GM18861 (cell line): ENCODE data around the gene ARHGEF26.
"Not testable (repeated sequence)": the region's sequence is repeated elsewhere in the genome, so short reads cannot be mapped to it uniquely, and the experiment has no call there.

ENCODE experiments used
- ATAC-seq: cut with Tn5 transposase; IDR thresholded peaks from one replicate; pipeline ENCODE4 v1.9.1; 2021; ENCODE audit not compliant: unreplicated experiment

Gene ARHGEF26, protein sequence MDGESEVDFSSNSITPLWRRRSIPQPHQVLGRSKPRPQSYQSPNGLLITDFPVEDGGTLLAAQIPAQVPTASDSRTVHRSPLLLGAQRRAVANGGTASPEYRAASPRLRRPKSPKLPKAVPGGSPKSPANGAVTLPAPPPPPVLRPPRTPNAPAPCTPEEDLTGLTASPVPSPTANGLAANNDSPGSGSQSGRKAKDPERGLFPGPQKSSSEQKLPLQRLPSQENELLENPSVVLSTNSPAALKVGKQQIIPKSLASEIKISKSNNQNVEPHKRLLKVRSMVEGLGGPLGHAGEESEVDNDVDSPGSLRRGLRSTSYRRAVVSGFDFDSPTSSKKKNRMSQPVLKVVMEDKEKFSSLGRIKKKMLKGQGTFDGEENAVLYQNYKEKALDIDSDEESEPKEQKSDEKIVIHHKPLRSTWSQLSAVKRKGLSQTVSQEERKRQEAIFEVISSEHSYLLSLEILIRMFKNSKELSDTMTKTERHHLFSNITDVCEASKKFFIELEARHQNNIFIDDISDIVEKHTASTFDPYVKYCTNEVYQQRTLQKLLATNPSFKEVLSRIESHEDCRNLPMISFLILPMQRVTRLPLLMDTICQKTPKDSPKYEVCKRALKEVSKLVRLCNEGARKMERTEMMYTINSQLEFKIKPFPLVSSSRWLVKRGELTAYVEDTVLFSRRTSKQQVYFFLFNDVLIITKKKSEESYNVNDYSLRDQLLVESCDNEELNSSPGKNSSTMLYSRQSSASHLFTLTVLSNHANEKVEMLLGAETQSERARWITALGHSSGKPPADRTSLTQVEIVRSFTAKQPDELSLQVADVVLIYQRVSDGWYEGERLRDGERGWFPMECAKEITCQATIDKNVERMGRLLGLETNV

DNA sequence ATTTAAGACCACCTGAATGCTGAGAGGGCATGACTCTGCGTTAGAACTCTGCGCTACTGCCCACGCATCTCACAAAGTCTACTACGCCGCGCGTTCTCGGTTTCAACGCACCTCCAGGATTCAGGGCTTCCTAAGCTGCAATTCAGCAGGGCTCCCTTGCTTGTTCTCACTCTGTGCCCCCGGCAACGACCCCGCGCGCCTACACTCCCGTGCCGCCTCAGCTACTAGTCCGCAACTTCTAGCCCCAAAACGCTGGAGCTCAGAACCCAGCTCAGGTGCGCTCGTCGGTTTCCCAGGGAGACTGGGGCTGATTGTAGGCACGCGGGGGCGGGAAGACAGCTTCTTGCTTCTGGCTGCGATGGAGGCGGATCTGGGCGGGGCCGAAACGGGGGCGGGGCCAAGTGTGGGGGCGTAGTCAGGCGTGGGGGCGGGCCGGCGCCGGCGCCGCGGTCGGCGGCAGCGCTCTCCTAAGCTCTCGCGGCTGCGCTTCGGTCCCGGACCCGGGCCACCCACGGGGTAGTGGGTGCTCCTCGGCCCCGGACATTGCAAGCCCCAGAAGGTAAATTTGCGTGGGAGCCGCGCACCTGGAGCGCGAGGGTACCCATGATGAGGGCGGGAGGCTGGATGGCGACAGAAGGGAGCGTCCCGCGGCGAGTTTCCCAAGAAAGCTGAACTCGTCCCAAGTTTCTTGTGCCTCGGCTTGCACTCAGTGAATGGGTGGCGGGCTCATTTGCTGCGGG is at the start of gene ARHGEF26:
TSS of gene ARHGEF26 (plus strand) at position 430 of the 740 bp plus-strand sequence. CDS start 603 bp downstream, outside the sequence.
- no peak for ATAC-seq

DNA sequence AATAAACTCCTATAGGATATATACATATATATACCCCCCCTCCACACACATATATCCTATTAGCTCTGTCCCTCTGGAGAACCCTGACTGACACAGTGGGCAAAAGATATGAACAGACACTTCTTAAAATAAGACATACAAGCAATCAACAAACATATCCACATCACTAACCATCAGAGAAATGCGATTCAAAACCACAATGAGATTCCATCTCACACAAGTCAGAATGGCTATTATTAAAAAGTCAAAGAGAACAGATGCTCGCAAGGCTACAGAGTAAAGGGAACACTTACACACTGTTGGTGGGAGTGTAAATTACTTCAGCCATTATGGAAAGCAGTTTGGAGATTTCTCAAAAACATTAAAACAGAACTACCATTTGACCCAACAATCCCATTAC is 46.2 kb upstream of the ARHGEF26 start:
- ATAC-seq: no peak

DNA sequence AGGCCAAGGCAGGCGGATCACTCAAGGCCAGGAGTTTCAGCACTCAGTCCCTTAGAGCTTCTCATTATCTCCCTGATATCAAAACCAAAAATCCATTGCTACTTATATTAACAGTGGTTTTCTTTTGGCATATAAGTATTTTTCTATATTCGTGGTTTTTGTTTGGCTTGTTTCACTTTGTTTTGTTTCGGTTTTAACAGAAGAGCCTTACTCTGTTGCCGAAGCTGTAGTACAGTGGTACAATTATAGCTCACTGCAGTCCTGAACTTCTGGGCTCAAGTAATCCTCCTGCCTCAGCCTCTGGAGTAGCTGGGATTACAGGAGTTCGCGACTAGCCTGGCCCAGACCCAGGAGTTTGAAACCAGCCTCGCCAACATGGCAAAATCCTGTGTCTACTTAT is 42.5 kb upstream of the ARHGEF26 start:
- ATAC-seq: no peak

DNA sequence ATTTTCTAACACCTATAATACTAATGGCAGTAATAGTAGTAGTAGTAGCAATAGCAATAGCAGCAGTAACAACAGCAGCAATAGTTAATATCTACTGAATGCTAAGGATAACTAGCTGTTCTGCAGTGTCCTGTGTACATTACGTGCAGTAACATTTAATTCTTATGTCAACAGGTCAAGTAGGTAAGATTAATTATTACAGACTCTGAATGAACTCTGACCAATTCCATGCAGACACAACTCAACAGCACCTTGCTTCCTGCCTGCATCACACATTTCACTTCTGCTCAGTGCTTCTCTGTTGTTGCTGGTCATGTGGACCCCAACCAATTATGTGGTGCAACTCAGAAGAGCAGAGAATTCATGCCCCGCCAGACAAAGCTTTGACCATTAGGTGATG is 39.9 kb upstream of the ARHGEF26 start:
- no peak for ATAC-seq

DNA sequence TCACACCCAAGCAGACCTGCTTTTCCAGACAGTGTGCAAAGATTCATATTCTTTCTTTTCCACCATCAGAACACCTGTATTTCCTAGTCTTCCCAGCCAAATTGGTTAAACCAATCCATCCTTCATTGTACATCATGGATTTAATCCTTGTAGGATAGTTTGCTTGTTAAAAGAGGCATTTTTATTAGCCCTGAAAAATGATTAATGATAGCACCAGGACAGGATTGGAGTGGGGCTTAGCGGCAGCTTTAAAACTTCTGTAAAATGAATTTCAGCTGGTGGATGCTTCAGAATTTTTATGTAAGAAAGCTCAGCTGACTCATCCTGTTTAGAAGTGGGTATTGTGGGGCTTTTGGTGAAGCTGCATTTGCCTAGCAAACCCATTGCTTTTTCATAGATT is 36.1 kb upstream of the ARHGEF26 start:
- ATAC-seq: no peak

DNA sequence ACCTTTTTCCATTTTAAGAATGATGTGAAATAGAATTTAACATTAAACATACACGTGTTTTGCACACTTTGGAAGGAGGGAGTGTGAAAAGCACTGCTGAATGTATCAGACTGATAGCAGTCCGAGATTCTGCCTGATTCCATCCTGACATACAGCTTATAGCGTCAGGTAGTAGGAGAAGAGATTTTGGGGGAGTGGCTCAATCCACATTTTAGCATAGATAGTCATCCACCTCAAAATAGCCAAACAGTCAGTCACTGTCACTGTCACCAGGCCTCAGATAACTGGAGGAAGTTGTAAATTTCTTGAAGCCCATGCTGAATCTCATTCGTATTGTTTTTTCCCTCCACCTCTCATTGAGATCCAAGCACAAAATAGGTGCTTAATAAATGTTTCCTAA is 35.4 kb upstream of the ARHGEF26 start:
- no peak for ATAC-seq

DNA sequence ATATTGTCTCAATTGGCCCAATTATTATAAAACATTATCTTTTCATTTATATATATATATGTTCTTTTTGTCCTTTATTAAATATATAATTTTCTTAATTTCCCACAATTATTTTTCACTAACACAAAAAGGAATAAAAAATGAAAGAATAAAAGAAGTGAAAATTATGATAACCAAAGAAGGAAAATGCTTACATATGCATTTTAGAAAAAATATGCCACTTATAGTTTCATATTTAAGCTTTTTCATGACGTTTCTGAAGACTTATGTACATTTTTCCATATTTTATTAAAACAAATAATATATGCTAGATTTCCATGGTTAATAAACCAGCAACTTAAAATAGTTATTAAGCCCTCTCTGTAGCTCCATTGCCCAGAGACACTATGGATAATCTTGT is 34.9 kb upstream of the ARHGEF26 start:
- ATAC-seq: no peak

DNA sequence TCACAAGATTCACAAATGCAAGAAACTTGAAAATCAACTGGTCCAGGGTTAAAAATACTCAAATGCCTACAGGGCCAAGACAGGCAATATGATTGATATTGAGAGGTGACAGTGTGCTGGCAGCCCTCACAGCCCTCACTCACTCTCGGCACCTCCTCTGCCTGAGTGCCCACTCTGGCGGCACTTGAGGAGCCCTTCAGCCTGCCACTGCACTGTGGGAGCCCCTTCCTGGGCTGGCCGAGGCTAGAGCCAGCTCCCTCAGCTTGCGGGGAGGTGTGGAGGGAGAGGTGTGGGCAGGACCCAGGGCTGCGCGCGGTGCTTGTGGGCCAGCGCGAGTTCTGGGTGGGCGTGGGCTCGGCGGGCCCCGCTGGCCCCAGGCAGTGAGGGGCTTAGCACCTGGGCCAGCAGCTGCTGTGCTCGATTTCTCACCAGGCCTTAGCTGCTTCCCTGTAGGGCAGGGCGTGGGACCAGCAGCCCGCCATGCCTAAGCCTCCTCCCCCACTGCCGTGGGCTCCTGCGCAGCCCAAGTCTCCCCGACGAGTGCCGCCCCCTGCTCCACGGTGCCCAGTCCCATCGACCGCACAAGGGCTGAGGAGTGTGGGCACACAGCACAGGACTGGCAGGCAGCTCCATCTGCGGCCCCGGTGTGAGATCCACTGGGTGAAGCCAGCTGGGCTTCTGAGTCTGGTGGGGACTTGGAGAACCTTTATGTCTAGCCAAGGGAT is 33.3 kb upstream of the ARHGEF26 start:
- ATAC-seq: not testable (repeated sequence)

DNA sequence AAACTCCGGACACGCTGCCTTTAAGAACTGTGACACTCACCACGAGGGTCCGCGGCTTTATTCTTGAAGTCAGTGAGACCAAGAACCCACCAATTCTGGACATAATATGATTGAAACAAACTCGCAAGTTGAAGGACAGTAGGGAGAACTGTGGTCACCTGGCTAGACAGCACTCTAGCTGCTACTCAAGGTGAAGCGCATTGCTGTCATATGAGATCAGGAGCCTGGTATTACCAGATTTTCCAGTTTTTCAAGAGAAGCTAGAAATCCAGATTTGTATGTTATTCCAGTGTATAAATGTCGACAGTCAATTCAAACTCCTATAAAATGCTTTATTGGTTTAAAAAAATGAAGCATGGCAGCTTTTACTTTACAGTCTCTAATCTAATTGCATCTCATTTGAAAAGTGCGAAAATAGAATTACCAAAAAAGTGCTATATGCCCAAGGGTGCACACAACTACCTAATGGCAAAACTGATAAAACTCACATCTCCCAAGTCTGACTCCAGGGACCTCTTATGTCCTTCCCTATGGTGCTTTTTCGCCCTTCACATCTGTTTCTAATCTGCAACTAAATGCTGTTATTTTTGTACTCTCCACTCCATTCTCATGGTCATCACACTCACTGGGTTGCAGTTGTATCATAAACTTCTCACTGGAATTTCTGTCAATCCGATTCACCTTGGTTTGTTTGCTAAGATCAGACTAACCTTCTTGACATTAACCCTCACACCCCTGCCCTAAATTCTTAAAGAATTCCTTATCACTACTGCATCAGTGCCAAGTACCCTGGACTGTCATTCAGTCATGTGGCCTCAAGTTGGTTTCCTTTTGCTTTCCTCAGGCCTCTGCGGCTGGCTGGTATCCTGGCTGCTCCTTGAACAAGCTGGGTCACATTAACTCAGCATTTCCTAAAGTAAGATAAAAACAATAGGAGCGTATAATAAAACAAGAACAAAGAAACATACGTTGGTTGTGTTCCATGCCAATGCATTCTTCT is 31.5 kb upstream of the ARHGEF26 start:
- no peak for ATAC-seq

DNA sequence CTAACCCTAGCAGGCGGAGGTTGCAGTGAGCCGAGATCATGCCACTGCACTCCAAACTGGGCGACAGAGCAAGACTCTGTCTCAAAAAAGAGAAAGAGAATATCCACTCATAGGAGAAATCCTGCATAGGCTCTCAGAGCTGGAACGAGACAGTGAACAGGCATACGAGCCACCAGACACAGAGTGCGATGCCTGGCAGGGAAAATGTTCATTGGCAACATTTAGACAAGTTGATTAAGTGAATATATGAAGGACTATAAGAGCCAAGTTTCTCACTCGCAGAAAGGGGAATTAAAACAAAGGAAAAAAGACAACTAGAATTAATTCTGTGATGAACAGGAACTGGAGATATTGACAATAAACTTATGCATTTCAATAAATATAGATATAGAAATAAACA is 27.1 kb upstream of the ARHGEF26 start:
- ATAC-seq: no peak

DNA sequence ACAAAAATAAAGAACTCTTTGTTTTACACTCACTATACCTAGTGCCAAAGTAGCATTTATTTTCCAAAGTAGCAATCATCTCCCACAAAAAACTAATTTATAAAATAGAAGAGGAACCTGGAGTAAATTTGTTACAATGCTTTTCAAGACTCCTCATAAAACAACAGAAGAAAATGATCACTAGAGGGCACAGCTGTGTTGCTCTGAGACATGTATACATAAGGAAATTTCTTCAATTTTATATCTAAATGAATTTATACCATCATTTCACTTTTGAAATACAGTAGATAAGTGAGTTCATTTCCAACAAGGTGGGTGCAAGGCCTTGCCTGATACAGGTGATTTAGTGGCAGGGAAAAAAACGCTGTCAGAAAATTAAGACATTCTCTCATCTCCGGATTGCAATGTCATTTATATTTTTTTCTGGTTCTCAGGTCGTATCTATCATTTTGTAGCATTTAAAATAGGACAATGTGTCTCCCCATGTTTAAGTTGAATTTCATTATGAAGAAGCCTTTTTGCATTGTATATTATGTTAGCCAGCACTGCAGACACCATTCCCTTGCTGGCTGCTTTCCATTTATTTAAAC is 25.3 kb upstream of the ARHGEF26 start:
- ATAC-seq: no peak

DNA sequence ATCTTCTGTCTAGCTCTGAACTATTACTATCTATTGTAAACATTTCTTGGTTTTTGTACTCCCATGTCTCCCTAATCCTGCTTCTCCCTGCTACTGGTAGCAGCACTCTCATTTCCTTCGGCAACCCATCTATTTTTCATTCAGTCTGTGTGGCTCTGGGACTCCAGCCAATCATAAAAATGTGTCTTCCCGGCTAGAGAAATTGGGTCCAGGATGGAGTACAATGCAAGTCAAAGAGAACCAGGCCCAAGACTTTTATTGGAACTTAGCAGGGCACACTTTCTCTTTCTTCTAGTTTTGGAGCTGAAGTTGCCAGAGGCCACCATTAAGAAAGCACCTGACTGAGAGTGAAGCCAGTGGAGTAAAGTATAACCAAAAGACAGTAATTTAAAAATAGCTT is 22.8 kb upstream of the ARHGEF26 start:
- no peak for ATAC-seq

DNA sequence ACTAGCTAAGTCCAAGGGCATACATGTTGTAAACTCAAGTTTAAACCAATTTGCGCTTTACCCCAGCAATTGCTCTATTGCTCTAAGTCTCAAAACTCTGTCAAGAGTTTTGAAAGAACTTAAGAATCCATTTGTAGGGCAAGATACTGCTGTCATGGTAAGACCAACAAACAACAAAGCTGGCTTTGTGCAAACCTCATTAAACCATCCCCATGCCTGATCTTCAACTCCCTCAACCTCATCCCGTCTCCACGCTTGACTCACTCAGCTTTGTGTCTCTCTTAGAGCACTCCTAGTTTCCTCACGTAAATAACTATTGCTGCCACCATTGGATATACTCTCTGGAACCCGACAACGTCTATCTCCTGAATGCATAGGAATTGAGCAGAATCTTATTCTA is 20.6 kb upstream of the ARHGEF26 start:
- no peak for ATAC-seq

DNA sequence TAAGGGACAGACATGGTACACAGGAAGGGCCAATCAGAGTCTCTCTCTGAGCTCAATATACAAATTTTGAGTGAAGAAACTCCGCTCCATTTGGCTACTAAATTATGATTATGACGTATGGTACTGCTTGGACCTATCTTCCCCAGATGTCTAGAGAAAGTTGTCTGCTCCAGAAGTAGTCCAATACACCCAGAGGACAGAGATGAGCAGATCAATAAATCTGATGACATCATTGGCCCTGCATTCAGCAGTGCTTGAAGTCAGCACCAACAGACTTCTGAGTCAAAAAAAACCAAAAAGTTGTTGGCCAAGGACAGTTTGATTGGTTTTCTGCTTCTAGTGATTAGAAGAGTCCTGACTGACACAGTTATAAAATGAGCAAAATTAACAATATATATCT is 19.9 kb upstream of the ARHGEF26 start:
- no peak for ATAC-seq

DNA sequence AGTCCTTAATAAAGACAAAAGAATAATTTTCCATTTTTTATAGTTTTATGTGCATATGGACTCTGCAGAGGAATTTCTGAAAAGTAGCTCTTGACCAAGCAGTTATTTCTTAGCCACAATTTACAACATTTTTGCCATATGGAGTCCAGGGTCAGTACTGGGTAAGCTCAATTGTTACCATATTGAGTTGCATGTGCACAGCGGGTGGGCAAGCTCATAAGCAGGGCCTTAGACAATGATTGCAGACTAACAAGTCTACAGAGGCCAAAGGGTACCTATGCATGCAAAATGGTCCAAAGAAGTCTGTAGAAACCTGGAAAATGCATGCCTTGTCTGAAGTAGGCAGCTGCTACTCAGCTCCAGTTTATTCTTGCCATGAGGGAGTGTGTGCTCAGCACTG is 19.0 kb upstream of the ARHGEF26 start:
- ATAC-seq: no peak

DNA sequence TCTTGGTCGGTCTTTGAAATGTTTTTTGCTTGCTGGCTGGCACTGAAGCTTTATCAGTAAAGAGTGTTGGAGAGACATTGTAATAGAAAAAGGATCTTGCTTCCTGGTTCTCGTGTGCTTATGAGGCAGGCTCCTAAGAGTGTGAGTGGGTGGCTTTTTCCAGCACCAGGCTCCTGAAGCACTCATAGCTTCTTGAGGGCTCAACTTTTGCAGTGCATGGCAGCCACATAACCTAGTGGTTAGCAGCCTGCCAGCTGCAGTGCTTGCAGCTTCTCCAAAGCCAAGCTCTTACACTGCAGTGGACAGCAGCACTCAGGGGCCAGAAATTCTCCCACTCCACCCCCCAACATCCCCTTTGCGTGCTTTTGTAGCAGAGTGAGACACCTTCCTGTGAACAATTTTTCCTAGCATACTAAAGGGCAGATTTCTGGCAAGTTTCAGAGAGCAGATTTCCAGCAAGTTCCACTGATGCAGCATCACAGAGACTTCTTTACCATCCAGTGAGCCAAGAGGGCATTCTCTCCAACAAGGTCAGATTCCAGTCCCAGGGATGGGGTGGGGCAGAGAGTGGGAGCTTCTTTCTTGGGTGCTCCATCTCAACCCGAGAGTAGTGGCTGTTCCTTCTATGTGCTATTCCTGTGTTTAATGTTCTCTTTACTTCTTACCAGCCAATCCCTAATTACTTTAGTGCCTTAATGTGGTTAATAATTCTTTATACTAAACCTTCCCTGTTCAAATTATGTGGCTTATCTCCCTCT is 15.8 kb upstream of the ARHGEF26 start:
- no peak for ATAC-seq

DNA sequence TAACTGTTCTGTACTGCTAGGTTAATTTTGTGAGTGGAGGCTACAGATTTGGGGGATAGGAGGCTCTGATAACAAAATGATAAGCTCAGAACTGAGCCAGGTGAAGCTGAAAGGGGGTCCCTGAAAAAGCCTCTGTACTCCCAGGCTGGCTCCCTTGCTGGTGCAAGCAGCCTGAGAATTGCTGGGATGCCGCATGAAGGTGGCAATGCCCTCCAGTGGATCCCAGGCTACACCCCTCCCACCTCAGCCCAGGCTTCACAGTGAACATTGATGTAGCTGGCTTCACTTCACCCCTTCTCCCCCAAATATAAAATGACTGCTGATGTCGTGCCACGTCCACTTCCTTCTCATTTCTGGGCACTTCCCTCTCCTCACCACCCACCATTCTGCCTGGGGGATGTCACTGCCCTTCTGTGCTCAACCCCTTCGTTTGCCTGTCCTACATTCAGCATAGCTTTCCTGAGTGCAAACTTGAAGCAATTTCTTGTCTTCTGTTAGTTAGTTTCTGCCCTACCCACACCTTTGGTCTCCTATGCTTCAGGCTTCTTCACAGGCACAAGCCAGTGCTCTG is 9.7 kb upstream of the ARHGEF26 start:
- ATAC-seq: no peak
